A673 (cell line): ENCODE data around the gene RHBG.

Experiments used
- CTCF ChIP-seq: fragments of 300-800, 200-600 bp; sonication (generic); conservative IDR thresholded peaks from 2 replicates; pipeline ENCODE4 v1.5.1; 2017; ENCODE audit warnings: low read depth, mild to moderate bottlenecking, antibody characterized with exemption, low read length, moderate library complexity, mixed read lengths
- EZH2 ChIP-seq: fragments of 200-600 bp; sonication (generic); IDR thresholded peaks from 2 replicates; pipeline ENCODE4 v1.6.1; 2017; ENCODE audit warnings: borderline replicate concordance, low read depth, mild to moderate bottlenecking, mixed read lengths, antibody characterized with exemption, low read length; ENCODE audit not compliant: poor library complexity, severe bottlenecking

GRCh38 chr1:156389311-156389710, 20.3 kb downstream of the RHBG start:
- TF ChIP-seq CTCF, result no peak
- TF ChIP-seq EZH2, result no peak
